Neuronal stem cell (in vitro differentiated cells): Measurements from ENCODE around the gene RAB11FIP3.

ENCODE experiments used
- DNase-seq: peaks from one replicate; pipeline ENCODE4 v3.0.0-alpha.2; 2013; ENCODE audit warnings: low spot score
- H2AFZ ChIP-seq: one replicate; pipeline ENCODE4 v1.6.1; 2013; ENCODE audit warnings: mild to moderate bottlenecking, low read length, inconsistent platforms
- H2AK5ac ChIP-seq: 2 replicates; pipeline ENCODE4 v1.6.1; 2013; ENCODE audit warnings: low read depth, mild to moderate bottlenecking, inconsistent platforms, low read length, moderate library complexity, mixed read lengths
- H2BK120ac ChIP-seq: 2 replicates; pipeline ENCODE4 v1.6.1; 2013; ENCODE audit warnings: low read depth, mild to moderate bottlenecking, inconsistent platforms, low read length, moderate library complexity, mixed read lengths
- H2BK12ac ChIP-seq: one replicate; pipeline ENCODE4 v1.6.1; 2013; ENCODE audit warnings: low read length, inconsistent platforms
- H2BK15ac ChIP-seq: 2 replicates; pipeline ENCODE4 v1.6.1; 2013; ENCODE audit warnings: mild to moderate bottlenecking, low read length, inconsistent platforms, mixed read lengths
- H2BK5ac ChIP-seq: one replicate; pipeline ENCODE4 v1.6.1; 2013; ENCODE audit warnings: inconsistent platforms, mild to moderate bottlenecking, low read length, moderate library complexity
- H3K14ac ChIP-seq: one replicate; pipeline ENCODE4 v1.6.1; 2013; ENCODE audit warnings: low read length, inconsistent platforms
- H3K18ac ChIP-seq: 2 replicates; pipeline ENCODE4 v1.6.1; 2013; ENCODE audit warnings: low read length, inconsistent platforms
- H3K23ac ChIP-seq: 2 replicates; pipeline ENCODE4 v1.6.1; 2013; ENCODE audit warnings: low read depth, mild to moderate bottlenecking, mixed read lengths, low read length, inconsistent platforms; ENCODE audit not compliant: poor library complexity
- H3K27ac ChIP-seq: replicated peaks from 3 replicates; pipeline ENCODE4 v1.5.1; 2013; ENCODE audit warnings: low read length, inconsistent platforms
- H3K27me3 ChIP-seq, 3 experiments: 2 replicates each; pipeline ENCODE4 v1.6.1; 2013; ENCODE audit warnings: low read length in 3 of 3, mild to moderate bottlenecking in 2 of 3, inconsistent platforms in 1 of 3, low read depth in 1 of 3, mixed read lengths in 1 of 3, moderate library complexity in 1 of 3; ENCODE audit not compliant: control insufficient read depth in 3 of 3, insufficient read depth in 3 of 3
- H3K36me3 ChIP-seq, 2 donors: replicated peaks in 1 of 2; 2 replicates each; pipeline ENCODE4 v1.6.1; 2013; ENCODE audit warnings: low read length in 2 of 2; ENCODE audit not compliant: control insufficient read depth in 2 of 2, insufficient read depth in 2 of 2
- H3K4ac ChIP-seq: 2 replicates; pipeline ENCODE4 v1.6.1; 2013; ENCODE audit warnings: inconsistent platforms, mild to moderate bottlenecking, low read length, moderate library complexity
- H3K4me1 ChIP-seq, 2 donors: 1 replicate in 1 of 2; 2 replicates in 1 of 2; pipeline ENCODE4 v1.6.1; 2013; ENCODE audit warnings: low read length in 2 of 2, low read depth in 1 of 2; ENCODE audit not compliant: control insufficient read depth in 2 of 2, insufficient read depth in 1 of 2
- H3K4me2 ChIP-seq: one replicate; pipeline ENCODE4 v1.6.1; 2013; ENCODE audit warnings: mild to moderate bottlenecking, low read length, inconsistent platforms; ENCODE audit not compliant: insufficient read depth, poor library complexity, severe bottlenecking
- H3K4me3 ChIP-seq, 2 donors: 2 replicates each; pipeline ENCODE4 v1.5.1; 2013; ENCODE audit warnings: low read length in 2 of 2, mild to moderate bottlenecking in 2 of 2, inconsistent platforms in 1 of 2, moderate library complexity in 1 of 2
- H3K79me1 ChIP-seq: one replicate; pipeline ENCODE4 v1.6.1; 2013; ENCODE audit warnings: low read depth, mild to moderate bottlenecking, inconsistent platforms, low read length, moderate library complexity
- H3K9ac ChIP-seq: one replicate; pipeline ENCODE4 v1.6.1; 2013; ENCODE audit warnings: mild to moderate bottlenecking, low read depth, low read length, inconsistent platforms; ENCODE audit not compliant: poor library complexity
- H3K9me3 ChIP-seq, 2 donors: replicated peaks in 1 of 2; 2 replicates each; pipeline versions ENCODE3 to v1.6.1; 2013; ENCODE audit warnings: low read length in 2 of 2, mild to moderate bottlenecking in 2 of 2, inconsistent platforms in 1 of 2, low read depth in 1 of 2, mixed read lengths in 1 of 2, moderate library complexity in 1 of 2; ENCODE audit not compliant: control insufficient read depth in 2 of 2, insufficient read depth in 1 of 2
- H4K8ac ChIP-seq: one replicate; pipeline ENCODE4 v1.6.1; 2013; ENCODE audit warnings: low read depth, mild to moderate bottlenecking, inconsistent platforms, low read length, moderate library complexity
- H4K91ac ChIP-seq: one replicate; pipeline ENCODE4 v1.6.1; 2013; ENCODE audit warnings: low read length, low read depth, mild to moderate bottlenecking, inconsistent platforms; ENCODE audit not compliant: poor library complexity
- WGBS, 2 donors: extraction: QIAGEN DNeasy Blood & Tissue Kit; methylation state at CpG; one replicate each; pipeline ENCODE4 v1.1.7; 2013; ENCODE audit warnings: missing lambda C conversion rate in 2 of 2, mixed read lengths in 1 of 2; ENCODE audit not compliant: insufficient read length in 2 of 2, insufficient replicate concordance in 1 of 2; ENCODE audit errors: extremely low coverage in 2 of 2; 5-methylcytosine and 5-hydroxymethylcytosine counted together

RAB11FIP3 gene

DNA sequence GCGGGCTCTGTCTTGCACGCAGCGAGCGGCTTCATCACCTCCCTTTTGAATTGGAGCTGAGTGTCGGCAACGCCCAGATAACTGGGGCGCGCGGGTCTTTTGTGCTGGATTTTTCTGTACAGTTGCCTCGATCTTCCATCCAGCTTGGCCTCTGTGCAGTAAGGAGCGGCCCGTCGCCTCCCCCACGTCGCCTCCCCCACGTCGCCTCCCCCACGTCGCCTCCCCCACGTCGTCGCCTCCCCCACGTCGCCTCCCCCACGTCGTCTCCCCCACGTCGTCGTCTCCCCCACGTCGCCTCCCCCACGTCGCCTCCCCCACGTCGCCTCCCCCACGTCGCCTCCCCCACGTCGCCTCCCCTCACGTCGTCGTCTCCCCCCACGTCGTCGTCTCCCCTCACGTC, 119.1 kb downstream of the RAB11FIP3 start:
- Histone ChIP-seq H3K18ac (no peak overlapping the region), H3K27me3 (no peaks in the 10 kb centered on the region), H2AK5ac (no peak overlapping the region), H3K27ac (no peak overlapping the region), H3K36me3 (peaks cover 4 to 10% of the 10 kb centered on the region in 2 donors), H2BK5ac (no peak overlapping the region), H3K14ac (no peak overlapping the region), H3K79me1 (peaks cover 32% of the 10 kb centered on the region), H3K9ac (no peak overlapping the region), H2BK120ac (no peak overlapping the region), H4K91ac (no peak overlapping the region), H3K4me2 (no peak overlapping the region), H3K23ac (peak overlapping the region; percentile 65), H3K4ac (no peak overlapping the region), H3K9me3 (peaks cover 0 to 2% of the 10 kb centered on the region in 2 donors), H3K4me3 (no peak overlapping the region), H2BK15ac (no peak overlapping the region), H3K4me1 (no peaks in the 10 kb centered on the region), H2BK12ac (no peak overlapping the region), H4K8ac (no peak overlapping the region), H2AFZ (no peak overlapping the region)
- no peak for DNase-seq
- no CpG with 5 or more reads among the region's 46 CpGs for WGBS, 2 donors

DNA sequence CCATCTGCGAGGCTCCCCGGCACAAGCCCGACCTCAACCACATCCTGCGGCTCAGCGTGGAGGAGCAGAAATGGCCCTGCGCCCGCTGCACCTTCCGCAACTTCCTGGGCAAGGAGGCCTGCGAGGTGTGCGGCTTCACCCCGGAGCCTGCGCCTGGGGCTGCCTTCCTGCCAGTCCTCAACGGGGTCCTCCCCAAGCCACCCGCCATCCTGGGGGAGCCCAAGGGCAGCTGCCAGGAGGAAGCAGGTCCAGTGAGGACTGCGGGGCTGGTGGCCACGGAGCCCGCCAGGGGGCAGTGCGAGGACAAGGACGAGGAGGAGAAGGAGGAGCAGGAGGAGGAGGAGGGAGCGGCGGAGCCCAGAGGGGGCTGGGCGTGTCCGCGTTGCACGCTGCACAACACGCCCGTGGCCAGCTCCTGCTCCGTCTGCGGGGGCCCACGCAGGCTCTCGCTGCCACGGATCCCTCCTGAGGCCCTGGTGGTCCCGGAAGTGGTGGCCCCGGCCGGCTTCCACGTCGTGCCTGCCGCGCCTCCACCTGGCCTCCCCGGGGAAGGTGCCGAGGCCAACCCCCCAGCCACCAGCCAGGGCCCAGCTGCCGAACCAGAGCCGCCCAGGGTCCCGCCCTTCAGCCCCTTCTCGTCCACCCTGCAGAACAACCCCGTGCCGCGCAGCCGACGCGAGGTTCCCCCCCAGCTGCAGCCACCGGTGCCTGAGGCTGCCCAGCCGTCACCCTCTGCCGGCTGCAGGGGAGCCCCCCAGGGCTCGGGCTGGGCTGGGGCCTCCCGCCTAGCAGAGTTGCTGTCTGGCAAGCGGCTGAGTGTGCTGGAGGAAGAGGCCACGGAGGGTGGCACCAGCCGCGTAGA, 121.7 kb downstream of the RAB11FIP3 start:
- Histone ChIP-seq H3K79me1 (peaks cover 21% of the 10 kb centered on the region), H2AFZ (no peak overlapping the region), H3K18ac (peak overlapping the region; percentile 13), H3K27ac (no peak overlapping the region), H3K4me3 (no peak overlapping the region), H3K9ac (peak overlapping the region; percentile 30), H3K14ac (no peak overlapping the region), H2BK15ac (peak overlapping the region; percentile 55), H4K91ac (no peak overlapping the region), H2BK5ac (peak overlapping the region; percentile 13), H3K36me3 (peaks cover 2 to 20% of the 10 kb centered on the region in 2 donors), H3K4me2 (no peak overlapping the region), H4K8ac (no peak overlapping the region), H2AK5ac (no peak overlapping the region), H3K27me3 (no peaks in the 10 kb centered on the region), H2BK120ac (no peak overlapping the region), H3K23ac (peak overlapping the region; percentile 80), H2BK12ac (no peak overlapping the region), H3K4me1 (no peaks in the 10 kb centered on the region), H3K9me3 (no peaks in the 10 kb centered on the region), H3K4ac (no peak overlapping the region)
- no peak for DNase-seq
- WGBS, 2 donors: no CpG with 5 or more reads among the region's 60 CpGs

DNA sequence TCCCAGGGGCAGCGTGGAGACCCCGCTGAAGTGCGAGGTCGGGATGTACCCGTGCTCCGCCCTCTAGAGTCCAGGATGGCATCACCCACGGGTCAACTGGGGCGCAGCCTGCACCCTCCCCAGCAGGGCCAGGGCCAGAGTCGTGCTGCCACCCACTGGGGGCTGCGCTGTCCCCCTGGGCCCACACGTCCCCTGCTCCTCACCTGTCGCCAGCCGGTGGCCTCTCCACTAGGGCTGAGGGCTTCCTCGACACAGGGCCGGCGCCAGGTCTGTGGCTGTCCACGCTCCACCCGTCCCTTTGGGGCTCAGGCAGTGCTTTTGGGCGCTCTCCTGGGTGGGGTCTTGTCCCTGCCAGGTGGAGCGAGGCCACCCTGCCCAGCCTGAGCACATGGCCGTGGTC, 123.1 kb downstream of the RAB11FIP3 start:
- Histone ChIP-seq H2BK120ac (no peak overlapping the region), H2BK15ac (no peak overlapping the region), H2BK12ac (no peak overlapping the region), H3K4ac (no peak overlapping the region), H3K9ac (peak overlapping the region; percentile 44), H4K91ac (no peak overlapping the region), H2AK5ac (no peak overlapping the region), H3K27me3 (no peaks in the 10 kb centered on the region), H2BK5ac (no peak overlapping the region), H3K36me3 (peaks cover 3 to 24% of the 10 kb centered on the region in 2 donors), H3K9me3 (no peaks in the 10 kb centered on the region), H3K4me2 (no peak overlapping the region), H2AFZ (no peak overlapping the region), H4K8ac (peak overlapping the region; percentile 19), H3K4me3 (peak overlapping the region in 1 of 2 donors; percentile 56), H3K27ac (no peak overlapping the region), H3K14ac (no peak overlapping the region), H3K79me1 (peaks cover 18% of the 10 kb centered on the region), H3K23ac (peak overlapping the region; percentile 89), H3K4me1 (no peaks in the 10 kb centered on the region), H3K18ac (no peak overlapping the region)
- no CpG with 5 or more reads among the region's 21 CpGs for WGBS, 2 donors
- DNase-seq: no peak

DNA sequence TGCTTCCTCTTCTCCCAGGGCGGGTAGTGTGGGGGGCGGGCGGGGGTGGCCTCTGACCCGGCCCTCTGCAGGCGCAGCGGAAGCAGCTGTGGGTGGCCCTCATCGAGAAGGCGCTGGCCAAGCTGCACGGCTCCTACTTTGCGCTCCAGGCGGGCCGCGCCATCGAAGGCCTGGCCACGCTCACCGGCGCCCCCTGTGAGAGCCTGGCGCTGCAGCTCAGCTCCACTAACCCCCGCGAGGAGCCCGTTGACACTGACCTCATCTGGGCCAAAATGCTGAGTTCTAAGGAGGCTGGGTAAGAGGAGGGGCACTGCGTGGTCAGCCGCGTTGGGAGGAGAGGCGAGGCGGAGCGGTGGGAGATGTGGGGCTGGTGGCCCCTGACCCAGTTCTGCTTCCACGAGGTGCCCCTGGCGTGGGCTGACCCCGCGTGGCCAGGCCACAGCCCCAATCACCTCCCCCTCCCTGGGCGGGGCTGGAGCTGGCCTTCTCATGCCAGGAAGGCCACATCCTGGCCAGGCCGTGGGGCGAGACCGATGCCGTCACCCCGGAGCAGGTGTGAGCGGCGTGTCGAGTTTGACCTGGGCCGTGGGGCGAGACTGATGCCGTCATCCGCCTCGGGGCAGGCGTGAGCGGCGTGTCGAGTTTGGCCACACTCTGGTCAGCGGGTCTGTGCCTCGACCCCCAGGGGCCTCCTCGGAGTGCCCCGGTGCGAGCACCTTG, 124.3 kb downstream of the RAB11FIP3 start:
- Histone ChIP-seq H2BK120ac (no peak overlapping the region), H2BK12ac (no peak overlapping the region), H3K14ac (peak overlapping the region; percentile 8), H2BK15ac (no peak overlapping the region), H3K23ac (peak overlapping the region; percentile 43), H3K9ac (no peak overlapping the region), H3K4me1 (peaks cover 0 to 3% of the 10 kb centered on the region in 2 donors), H3K36me3 (peaks cover 3 to 24% of the 10 kb centered on the region in 2 donors), H3K4me3 (no peak overlapping the region), H2AK5ac (no peak overlapping the region), H3K4ac (no peak overlapping the region), H2BK5ac (peak overlapping the region; percentile 53), H4K8ac (peak overlapping the region; percentile 65), H3K18ac (no peak overlapping the region), H3K9me3 (no peaks in the 10 kb centered on the region), H3K4me2 (no peak overlapping the region), H3K79me1 (peaks cover 15% of the 10 kb centered on the region), H3K27ac (no peak overlapping the region), H3K27me3 (no peaks in the 10 kb centered on the region), H4K91ac (peak overlapping the region; percentile 30), H2AFZ (no peak overlapping the region)
- WGBS, 2 donors: no CpG with 5 or more reads among the region's 54 CpGs
- DNase-seq: no peak
